ENCODE measurements around the gene ENO4. TPM values are rescaled to one million over a fixed set of nuclear protein-coding genes. Genes with fewer than 3 reads are reported as not detected.

The ENO4 gene
- total RNA-seq, 1 donor from 2014 or later, result 0.39 TPM

GRCh38 chr10:116870949-116871348 is 21.6 kb downstream of the ENO4 start:
- no peak for DNase-seq

- DNase-seq, result no peak
Observed at GRCh38 chr10:116873134-116873533, 23.8 kb downstream of the ENO4 start.

GRCh38 chr10:116875897-116876296 is 26.6 kb downstream of the ENO4 start:
- no peak for DNase-seq

GRCh38 chr10:116877391-116877790 is 28.1 kb downstream of the ENO4 start:
- DNase-seq, result no peak

- DNase-seq, result no peak
Observed at GRCh38 chr10:116878123-116878522, 28.8 kb downstream of the ENO4 start.

- DNase-seq, result no peak
Observed at GRCh38 chr10:116879817-116880216, 30.5 kb downstream of the ENO4 start.

- DNase-seq, result no peak
Observed at GRCh38 chr10:116880716-116881482, 31.6 kb downstream of the ENO4 start.

- DNase-seq, result no peak
Observed at GRCh38 chr10:116882639-116883038, 33.3 kb downstream of the ENO4 start.

- no peak for DNase-seq
Observed at GRCh38 chr10:116886772-116887171, 37.5 kb downstream of the ENO4 start.

- DNase-seq, result no peak
Observed at GRCh38 chr10:116888380-116889055, 39.2 kb downstream of the ENO4 start.

- DNase-seq, result no peak
Observed at GRCh38 chr10:116889066-116889465, 39.8 kb downstream of the ENO4 start.

GRCh38 chr10:116891208-116891607 is 41.9 kb downstream of the ENO4 start:
- peak; percentile 37 for DNase-seq

GRCh38 chr10:116892907-116893685 is 43.8 kb downstream of the ENO4 start:
- DNase-seq, result no peak

GRCh38 chr10:116893686-116894037 is 44.4 kb downstream of the ENO4 start:
- no peak for DNase-seq

GRCh38 chr10:116899626-116900025 is 50.3 kb downstream of the ENO4 start:
- no peak for DNase-seq

- no peak for DNase-seq
Observed at GRCh38 chr10:116905845-116906210, 56.5 kb downstream of the ENO4 start.

- no peak for DNase-seq
Observed at GRCh38 chr10:116907245-116907987, 58.1 kb downstream of the ENO4 start.

GRCh38 chr10:116909307-116909706 is 60.0 kb downstream of the ENO4 start:
- no peak for DNase-seq

- no peak for DNase-seq
Observed at GRCh38 chr10:116910910-116911309, 61.6 kb downstream of the ENO4 start.

- DNase-seq, result no peak
Observed at GRCh38 chr10:116912162-116912561, 62.9 kb downstream of the ENO4 start.

- DNase-seq, result no peak
Observed at GRCh38 chr10:116913695-116914094, 64.4 kb downstream of the ENO4 start.

GRCh38 chr10:116915340-116915739 is 66.0 kb downstream of the ENO4 start:
- DNase-seq, result no peak

- no peak for DNase-seq
Observed at GRCh38 chr10:116917481-116917880, 68.2 kb downstream of the ENO4 start.
